HEK293 (cell line): Measurements from ENCODE around the gene EHD3.

Experiments used
- CTCF ChIA-PET: fragments of 350-600 bp; formaldehyde crosslinking; extraction: SDS; loops from one replicate; lab custom pipeline; 2021; ENCODE audit warnings: antibody characterized with exemption; lab: Yijun Ruan, JAX
- POLR2A ChIA-PET: fragments of 300-600 bp; formaldehyde crosslinking; extraction: SDS; loops from one replicate; lab custom pipeline; 2020; ENCODE audit warnings: antibody characterized with exemption, inconsistent platforms; lab: Yijun Ruan, JAX
- H3K27ac ChIP-seq: fragments of 200-500 bp; sonication (Bioruptor generic); 2 replicates; pipeline ENCODE4 v1.5.1; 2014; ENCODE audit warnings: low read depth, low read length, control low read depth, inconsistent platforms; ENCODE audit errors: extremely low read depth
- H3K36me3 ChIP-seq, 2 experiments: fragments of 200-500 bp in 1 of 2; sonication (Bioruptor generic) in 1 of 2; 1 replicate in 1 of 2; 2 replicates in 1 of 2; pipeline ENCODE4 v1.5.1; 2014 to 2017; ENCODE audit warnings: inconsistent platforms in 2 of 2, low read length in 2 of 2; ENCODE audit not compliant: control insufficient read depth in 2 of 2, insufficient read depth in 1 of 2
- H3K4me1 ChIP-seq: fragments of 200-500 bp; sonication (Bioruptor generic); 2 replicates; pipeline ENCODE4 v1.5.1; 2014; ENCODE audit warnings: mild to moderate bottlenecking, low read length, inconsistent platforms; ENCODE audit not compliant: control insufficient read depth, insufficient read depth
- H3K4me3 ChIP-seq: 2 replicates; pipeline ENCODE4 v1.5.1; 2011; ENCODE audit warnings: low read depth, mild to moderate bottlenecking, control low read depth, low read length, moderate library complexity
- H3K9me3 ChIP-seq: fragments of 200-500 bp; sonication (Bioruptor generic); 2 replicates; pipeline ENCODE4 v1.5.1; 2014; ENCODE audit warnings: low read depth, low read length, inconsistent platforms; ENCODE audit not compliant: control insufficient read depth, insufficient read depth
- GLIS2 ChIP-seq: fragments of 450-650 bp; formaldehyde crosslinking; IDR thresholded peaks from 2 replicates; pipeline ENCODE4 v1.5.1; 2016; ENCODE audit warnings: missing biosample characterization, missing genetic modification characterization
- KLF9 ChIP-seq: fragments of 450-650 bp; formaldehyde crosslinking; IDR thresholded peaks from 2 replicates; pipeline ENCODE4 v1.5.1; 2016; ENCODE audit warnings: missing biosample characterization, missing genetic modification characterization, low read depth
- SP3 ChIP-seq: fragments of 450-650 bp; formaldehyde crosslinking; IDR thresholded peaks from 2 replicates; pipeline ENCODE4 v1.5.1; 2016; ENCODE audit warnings: missing biosample characterization, missing genetic modification characterization
- YY1 ChIP-seq: fragments of 450-650 bp; formaldehyde crosslinking; IDR thresholded peaks from 2 replicates; pipeline ENCODE4 v1.5.1; 2018; ENCODE audit warnings: missing biosample characterization, missing genetic modification characterization
- ZBTB21 ChIP-seq: fragments of 450-650 bp; formaldehyde crosslinking; IDR thresholded peaks from 2 replicates; pipeline ENCODE4 v1.5.1; 2017; ENCODE audit warnings: missing biosample characterization, missing genetic modification characterization
- ZNF114 ChIP-seq: fragments of 450-650 bp; formaldehyde crosslinking; IDR thresholded peaks from 2 replicates; pipeline ENCODE4 v1.5.0; 2017; ENCODE audit warnings: missing biosample characterization, missing genetic modification characterization
- ZNF148 ChIP-seq: fragments of 450-650 bp; formaldehyde crosslinking; IDR thresholded peaks from 2 replicates; pipeline ENCODE4 v1.5.0; 2017; ENCODE audit warnings: missing biosample characterization, missing genetic modification characterization, borderline replicate concordance
- ZNF2 ChIP-seq: fragments of 450-650 bp; formaldehyde crosslinking; IDR thresholded peaks from 2 replicates; pipeline ENCODE4 v1.5.1; 2016; ENCODE audit warnings: missing biosample characterization, missing genetic modification characterization
- ZNF221 ChIP-seq: fragments of 450-650 bp; formaldehyde crosslinking; IDR thresholded peaks from 2 replicates; pipeline ENCODE4 v1.5.1; 2017; ENCODE audit warnings: missing biosample characterization, missing genetic modification characterization, borderline replicate concordance
- ZNF239 ChIP-seq: fragments of 450-650 bp; formaldehyde crosslinking; IDR thresholded peaks from 2 replicates; pipeline ENCODE4 v1.5.1; 2016; ENCODE audit warnings: missing biosample characterization, missing genetic modification characterization
- ZNF510 ChIP-seq: fragments of 450-650 bp; formaldehyde crosslinking; IDR thresholded peaks from 2 replicates; pipeline ENCODE4 v1.5.1; 2018; ENCODE audit warnings: mild to moderate bottlenecking, missing genetic modification characterization, missing biosample characterization; ENCODE audit not compliant: insufficient replicate concordance
- ZNF530 ChIP-seq: fragments of 450-650 bp; formaldehyde crosslinking; IDR thresholded peaks from 2 replicates; pipeline ENCODE4 v1.5.1; 2016; ENCODE audit warnings: low read depth, missing biosample characterization, missing genetic modification characterization
- ZNF621 ChIP-seq: fragments of 450-650 bp; formaldehyde crosslinking; IDR thresholded peaks from 2 replicates; pipeline ENCODE4 v1.5.1; 2017; ENCODE audit warnings: missing biosample characterization, missing genetic modification characterization
- ZNF624 ChIP-seq: fragments of 450-650 bp; formaldehyde crosslinking; IDR thresholded peaks from 2 replicates; pipeline ENCODE4 v1.5.1; 2017; ENCODE audit warnings: missing biosample characterization, missing genetic modification characterization
- ZSCAN30 ChIP-seq: fragments of 450-650 bp; IDR thresholded peaks from 2 replicates; pipeline ENCODE4 v1.5.1; 2018; ENCODE audit warnings: missing biosample characterization, mild to moderate bottlenecking, missing genetic modification characterization, moderate library complexity
- TF ChIP-seq, protein P1 (sequence below): fragments of 450-650 bp; formaldehyde crosslinking; IDR thresholded peaks from 2 replicates; pipeline ENCODE4 v1.5.1; 2017; ENCODE audit warnings: missing biosample characterization, missing genetic modification characterization
- TF ChIP-seq, protein P2 (sequence below): fragments of 450-650 bp; formaldehyde crosslinking; IDR thresholded peaks from 2 replicates; pipeline ENCODE4 v1.5.1; 2017; ENCODE audit warnings: missing biosample characterization, missing genetic modification characterization
- TF ChIP-seq, protein P3 (sequence below): fragments of 450-650 bp; formaldehyde crosslinking; IDR thresholded peaks from 2 replicates; pipeline ENCODE4 v1.5.1; 2017; ENCODE audit warnings: missing biosample characterization, missing genetic modification characterization

Gene EHD3

GRCh38 chr2:31222071-31222470, 11.9 kb upstream of the EHD3 start:
- H3K27ac ChIP-seq: no peak overlapping the region
- no peaks in the 10 kb centered on the region for H3K9me3 ChIP-seq
- ChIA-PET POLR2A (no interaction called here), CTCF (no interaction called here)
- no peaks in the 10 kb centered on the region for H3K4me1 ChIP-seq
- no peaks in the 10 kb centered on the region for H3K36me3 ChIP-seq
- TF ChIP-seq KLF9 (no peak), ZNF624 (tag by site-specific recombination) (no peak), ZNF2 (tag by site-specific recombination) (no peak), ZNF221 (no peak), ZSCAN30 (no peak), ZNF114 (tag by site-specific recombination) (no peak), ZNF530 (no peak), ZNF621 (tag by site-specific recombination) (no peak), SP3 (no peak), YY1 (tag by site-specific recombination) (no peak), GLIS2 (tag by site-specific recombination) (no peak), ZNF239 (no peak)
- TF ChIP-seq, protein P1, sequence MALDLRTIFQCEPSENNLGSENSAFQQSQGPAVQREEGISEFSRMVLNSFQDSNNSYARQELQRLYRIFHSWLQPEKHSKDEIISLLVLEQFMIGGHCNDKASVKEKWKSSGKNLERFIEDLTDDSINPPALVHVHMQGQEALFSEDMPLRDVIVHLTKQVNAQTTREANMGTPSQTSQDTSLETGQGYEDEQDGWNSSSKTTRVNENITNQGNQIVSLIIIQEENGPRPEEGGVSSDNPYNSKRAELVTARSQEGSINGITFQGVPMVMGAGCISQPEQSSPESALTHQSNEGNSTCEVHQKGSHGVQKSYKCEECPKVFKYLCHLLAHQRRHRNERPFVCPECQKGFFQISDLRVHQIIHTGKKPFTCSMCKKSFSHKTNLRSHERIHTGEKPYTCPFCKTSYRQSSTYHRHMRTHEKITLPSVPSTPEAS: no peak
- TF ChIP-seq, protein P2, sequence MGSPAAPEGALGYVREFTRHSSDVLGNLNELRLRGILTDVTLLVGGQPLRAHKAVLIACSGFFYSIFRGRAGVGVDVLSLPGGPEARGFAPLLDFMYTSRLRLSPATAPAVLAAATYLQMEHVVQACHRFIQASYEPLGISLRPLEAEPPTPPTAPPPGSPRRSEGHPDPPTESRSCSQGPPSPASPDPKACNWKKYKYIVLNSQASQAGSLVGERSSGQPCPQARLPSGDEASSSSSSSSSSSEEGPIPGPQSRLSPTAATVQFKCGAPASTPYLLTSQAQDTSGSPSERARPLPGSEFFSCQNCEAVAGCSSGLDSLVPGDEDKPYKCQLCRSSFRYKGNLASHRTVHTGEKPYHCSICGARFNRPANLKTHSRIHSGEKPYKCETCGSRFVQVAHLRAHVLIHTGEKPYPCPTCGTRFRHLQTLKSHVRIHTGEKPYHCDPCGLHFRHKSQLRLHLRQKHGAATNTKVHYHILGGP: no peak
- TF ChIP-seq, protein P3, sequence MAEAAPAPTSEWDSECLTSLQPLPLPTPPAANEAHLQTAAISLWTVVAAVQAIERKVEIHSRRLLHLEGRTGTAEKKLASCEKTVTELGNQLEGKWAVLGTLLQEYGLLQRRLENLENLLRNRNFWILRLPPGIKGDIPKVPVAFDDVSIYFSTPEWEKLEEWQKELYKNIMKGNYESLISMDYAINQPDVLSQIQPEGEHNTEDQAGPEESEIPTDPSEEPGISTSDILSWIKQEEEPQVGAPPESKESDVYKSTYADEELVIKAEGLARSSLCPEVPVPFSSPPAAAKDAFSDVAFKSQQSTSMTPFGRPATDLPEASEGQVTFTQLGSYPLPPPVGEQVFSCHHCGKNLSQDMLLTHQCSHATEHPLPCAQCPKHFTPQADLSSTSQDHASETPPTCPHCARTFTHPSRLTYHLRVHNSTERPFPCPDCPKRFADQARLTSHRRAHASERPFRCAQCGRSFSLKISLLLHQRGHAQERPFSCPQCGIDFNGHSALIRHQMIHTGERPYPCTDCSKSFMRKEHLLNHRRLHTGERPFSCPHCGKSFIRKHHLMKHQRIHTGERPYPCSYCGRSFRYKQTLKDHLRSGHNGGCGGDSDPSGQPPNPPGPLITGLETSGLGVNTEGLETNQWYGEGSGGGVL (tag by site-specific recombination): no peak
- no peak overlapping the region for H3K4me3 ChIP-seq

DNA sequence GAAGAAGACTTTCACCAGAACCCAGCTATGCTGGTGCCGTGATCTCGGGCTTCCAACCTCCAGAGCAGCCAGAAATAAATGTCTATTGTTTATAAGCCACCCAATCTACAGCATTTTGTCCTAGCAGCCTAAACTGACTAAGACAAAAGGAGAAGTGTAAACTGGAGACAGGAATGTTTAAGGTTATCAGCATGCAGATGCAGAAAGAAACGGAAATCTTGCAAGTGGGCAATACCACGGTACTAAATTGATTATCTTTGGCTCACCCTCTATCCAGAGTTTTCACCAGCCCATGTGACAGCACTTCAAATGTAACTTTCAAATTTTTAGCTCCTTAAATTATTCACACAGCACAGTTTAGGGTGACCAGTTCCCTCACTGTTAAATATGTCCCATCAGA, 10.9 kb upstream of the EHD3 start:
- H3K27ac ChIP-seq: no peak overlapping the region
- no peak overlapping the region for H3K4me3 ChIP-seq
- TF ChIP-seq ZNF148 (tag by site-specific recombination): no peak
- TF ChIP-seq ZBTB21 (tag by site-specific recombination): no peak
- TF ChIP-seq ZNF510: no peak
- POLR2A ChIA-PET: no interaction called here
- no peaks in the 10 kb centered on the region for H3K9me3 ChIP-seq
- CTCF ChIA-PET: interaction anchor here (0.5 to 1.1 kb wide), 3 partner anchors 11 to 692 kb away, joined by 3 to 4 read pairs (median 3); partner anchors contain the start of gene EHD3
- no peaks in the 10 kb centered on the region for H3K36me3 ChIP-seq
- H3K4me1 ChIP-seq: no peaks in the 10 kb centered on the region
